Measurements from ENCODE around the gene SOAT1. TPM values are rescaled to one million over a fixed set of nuclear protein-coding genes. Genes with fewer than 3 reads are reported as not detected.
"Not testable (repeated sequence)": the region's sequence is repeated elsewhere in the genome, so short reads cannot be mapped to it uniquely, and the experiment has no call there.

Gene SOAT1
- 10 to 100 TPM; 25.1 to 32.6 (median 28.6) TPM for total RNA-seq
- long read RNA-seq, donor 1, full-length matches to known transcripts = 23 of 24 reads
- long read RNA-seq, donor 1, partial matches to known transcripts = 0 of 24 reads
- long read RNA-seq, donor 1, other reads (novel, unspliced or antisense) = 1 of 24 reads
- long read RNA-seq, donor 2, full-length matches to known transcripts = 10 of 10 reads
- long read RNA-seq, donor 2, partial matches to known transcripts = 0 of 10 reads
- long read RNA-seq, donor 2, other reads (novel, unspliced or antisense) = 0 of 10 reads

GRCh38 chr1:179293340-179294327 lies at the start of gene SOAT1:
TSS of gene SOAT1 (plus strand) at chr1:179293797. CDS start at chr1:179302685, 8,888 bp downstream.
- peak within 1 kb of the TSS; percentile 46 for H3K4me3 ChIP-seq
- H3K9me3 ChIP-seq = no peaks in the 10 kb centered on the region
- no peak for TF ChIP-seq CTCF (IDR thresholded peaks at IDR 0.05)
- intact Hi-C loops (cut with DNase I, micrococcal nuclease) = no loop called here
- no peaks in the 10 kb centered on the region for H3K36me3 ChIP-seq (ENCODE audit: low read depth)
- peak; percentile 95 for ATAC-seq
- peaks cover 26% of the 10 kb centered on the region for H3K4me1 ChIP-seq (ENCODE audit: low read depth)
- peak; percentile 96 to 97 (median 97) for DNase-seq

GRCh38 chr1:179245426-179245825 lies 48.2 kb upstream of the SOAT1 start:
- H3K36me3 ChIP-seq (ENCODE audit: low read depth); H3K4me3 ChIP-seq; H3K4me1 ChIP-seq (ENCODE audit: low read depth); DNase-seq; intact Hi-C loops (cut with DNase I, micrococcal nuclease); ATAC-seq; H3K9me3 ChIP-seq: not testable (repeated sequence)

- intact Hi-C loops (cut with DNase I, micrococcal nuclease) = no loop called here
- H3K4me3 ChIP-seq = no peak overlapping the region
- no peaks in the 10 kb centered on the region for H3K4me1 ChIP-seq (ENCODE audit: low read depth)
Measured at GRCh38 chr1:179247923-179248322, 45.7 kb upstream of the SOAT1 start.

GRCh38 chr1:179251675-179252074 lies 41.9 kb upstream of the SOAT1 start:
- DNase-seq (peak in 1 of 3 donors; percentile 36), ATAC-seq (peak; percentile 74)
- Histone ChIP-seq H3K9me3 (no peaks in the 10 kb centered on the region), H3K36me3 (ENCODE audit: low read depth) (no peaks in the 10 kb centered on the region), H3K4me1 (ENCODE audit: low read depth) (no peaks in the 10 kb centered on the region), H3K4me3 (no peak overlapping the region)
- no peak for TF ChIP-seq CTCF (IDR thresholded peaks at IDR 0.05)
- intact Hi-C loops (cut with DNase I, micrococcal nuclease) = no loop called here

More at GRCh38 chr1:179247923-179248322, 45.7 kb upstream of the SOAT1 start:
- DNase-seq (no peak), ATAC-seq (no peak)
- Histone ChIP-seq H3K36me3 (ENCODE audit: low read depth) (no peaks in the 10 kb centered on the region), H3K9me3 (no peaks in the 10 kb centered on the region)
- no peak for TF ChIP-seq CTCF (IDR thresholded peaks at IDR 0.05)

GRCh38 chr1:179252606-179253005 lies 41.0 kb upstream of the SOAT1 start:
- intact Hi-C loops (cut with DNase I, micrococcal nuclease) = no loop called here
- no peak overlapping the region for H3K4me3 ChIP-seq
- ATAC-seq (no peak), DNase-seq (no peak)
- no peaks in the 10 kb centered on the region for H3K9me3 ChIP-seq
- no peaks in the 10 kb centered on the region for H3K4me1 ChIP-seq (ENCODE audit: low read depth)
- no peaks in the 10 kb centered on the region for H3K36me3 ChIP-seq (ENCODE audit: low read depth)
- TF ChIP-seq CTCF (IDR thresholded peaks at IDR 0.05) = no peak

Data from mucosa of descending colon (tissue), 3 donors.